HepG2 (cell line): Measurements from ENCODE around the gene KRTCAP2. TPM values are rescaled to one million over a fixed set of nuclear protein-coding genes. Genes with fewer than 3 reads are reported as not detected.

Source experiments
- ATAC-seq: fragments of 200-7000 bp; cut with Tn5 transposase; 3 replicates; pipeline ENCODE4 v1.9.1; 2020; ENCODE audit warnings: mild to moderate bottlenecking, moderate library complexity
- BruUV-seq: library from RNA; stranded (reverse); fragments of 400-500 nt; replicated peaks from 2 replicates; lab custom pipeline; 2021; lab: Mats Ljungman, UMichigan
- CTCF ChIA-PET: fragments of 300-600 bp; formaldehyde crosslinking; extraction: SDS; loops from one replicate; lab custom pipeline; 2021; ENCODE audit warnings: low total read pairs, inconsistent platforms, low intra/inter-chr PET ratio; lab: Yijun Ruan, JAX
- POLR2A ChIA-PET: fragments of 350-600 bp; sonication (Branson Sonifier 250); formaldehyde crosslinking; loops from one replicate; lab custom pipeline; 2020; ENCODE audit warnings: antibody characterized with exemption, inconsistent platforms; lab: Yijun Ruan, JAX
- DNase-seq: peaks from one replicate; pipeline ENCODE4 v3.0.0-alpha.2; 2015; ENCODE audit warnings: low spot score
- FAIRE-seq: peaks from 3 replicates; lab custom pipeline; 2011; peaks lifted over from hg19 to GRCh38; lab: Jason Lieb, UNC
- H2AFZ ChIP-seq: one replicate; pipeline ENCODE4 v1.6.1; 2011; ENCODE audit warnings: low read length, inconsistent platforms
- H3K27ac ChIP-seq: fragments of 300-600 bp; 3 replicates; pipeline ENCODE4 v1.8.0; 2011; ENCODE audit warnings: mixed run types, mild to moderate bottlenecking, mixed read lengths, low read length, inconsistent platforms; ENCODE audit not compliant: insufficient read depth; ENCODE audit errors: extremely low read length
- H3K27me3 ChIP-seq, 2 experiments: fragments of 200-600 bp in 1 of 2; 2 replicates in 1 of 2; 3 replicates in 1 of 2; pipeline versions ENCODE4 v1.6.0 to v1.8.0; 2011; ENCODE audit warnings: low read length in 2 of 2, mild to moderate bottlenecking in 2 of 2, moderate library complexity in 2 of 2, inconsistent platforms in 1 of 2; ENCODE audit not compliant: insufficient read depth in 2 of 2, control insufficient read depth in 1 of 2
- H3K36me3 ChIP-seq, 2 experiments: fragments of 200-600 bp in 1 of 2; replicated peaks in 1 of 2; 2 replicates in 1 of 2; 3 replicates in 1 of 2; pipeline versions ENCODE4 v1.5.1 to v1.8.0; 2011; ENCODE audit warnings: low read length in 2 of 2, inconsistent platforms in 1 of 2; ENCODE audit not compliant: insufficient read depth in 2 of 2, control insufficient read depth in 1 of 2
- H3K4me1 ChIP-seq: 2 replicates; pipeline ENCODE4 v1.5.1; 2012; ENCODE audit warnings: low read length, inconsistent platforms; ENCODE audit not compliant: insufficient read depth
- H3K4me2 ChIP-seq: 2 replicates; pipeline ENCODE4 v1.6.0; 2011; ENCODE audit warnings: low read depth, low read length, inconsistent platforms
- H3K4me3 ChIP-seq, 3 experiments: fragments of 200-600 bp in 1 of 3; sonication (generic), shearing (Covaris generic) in 1 of 3; replicated peaks in 1 of 3; 2 replicates each; pipeline ENCODE4 v1.5.1; 2011 to 2016; ENCODE audit warnings: low read length in 3 of 3, inconsistent platforms in 2 of 3, low read depth in 2 of 3, mild to moderate bottlenecking in 2 of 3, control low read depth in 1 of 3, mixed read lengths in 1 of 3; ENCODE audit not compliant: insufficient read depth in 1 of 3
- H3K79me2 ChIP-seq: one replicate; pipeline ENCODE4 v1.6.1; 2011; ENCODE audit warnings: low read length, inconsistent platforms; ENCODE audit not compliant: insufficient read depth
- H3K9ac ChIP-seq: 2 replicates; pipeline ENCODE4 v1.6.0; 2011; ENCODE audit warnings: mild to moderate bottlenecking, low read depth, low read length, inconsistent platforms; ENCODE audit not compliant: insufficient read depth
- H3K9me3 ChIP-seq: 2 replicates; pipeline ENCODE4 v1.5.1; 2012; ENCODE audit warnings: mild to moderate bottlenecking, low read length
- H4K20me1 ChIP-seq: 2 replicates; pipeline ENCODE4 v1.6.0; 2011; ENCODE audit warnings: inconsistent platforms, mild to moderate bottlenecking, low read length, moderate library complexity; ENCODE audit not compliant: insufficient read depth
- ATAD3A ChIP-seq: sonication (generic); formaldehyde crosslinking; IDR thresholded peaks from 2 replicates; pipeline ENCODE4 v1.4.0; 2020; ENCODE audit warnings: missing genetic modification reagents
- DPF2 ChIP-seq: sonication (generic); formaldehyde crosslinking; IDR thresholded peaks from 2 replicates; pipeline ENCODE4 v1.4.0; 2020; ENCODE audit warnings: mild to moderate bottlenecking, low read depth, missing genetic modification reagents, borderline replicate concordance
- FOXK1 ChIP-seq: sonication (generic); formaldehyde crosslinking; IDR thresholded peaks from 2 replicates; pipeline ENCODE4 v1.4.0; 2020; ENCODE audit warnings: low read depth, missing genetic modification reagents, borderline replicate concordance
- TEF ChIP-seq: sonication (generic); formaldehyde crosslinking; IDR thresholded peaks from 2 replicates; pipeline ENCODE4 v1.5.0; 2020; ENCODE audit warnings: missing genetic modification reagents
- ZNF557 ChIP-seq: sonication (generic); formaldehyde crosslinking; IDR thresholded peaks from 2 replicates; pipeline ENCODE4 v1.4.0; 2020; ENCODE audit warnings: missing genetic modification reagents
- WGBS: methylation state at CpG from one replicate; pipeline ENCODE4 v1.1.6; 2017; ENCODE audit warnings: low lambda C conversion rate; 5-methylcytosine and 5-hydroxymethylcytosine counted together
- in situ Hi-C: cut with HindIII; loops from 2 replicates; pipeline ENCODE4 v1.10.0; 2017; ENCODE audit warnings: low pct_unique_long_range_greater_than_20kb; ENCODE audit not compliant: extremely low pct_ligation_motif_present
- intact Hi-C: fragments of 100-400 bp; cut with micrococcal nuclease; formaldehyde crosslinking; loops from one replicate; pipeline ENCODE4 v1.10.0; 2022; ENCODE audit not compliant: unreplicated experiment
- polyA plus RNA-seq, 8 experiments: library from polyadenylated mRNA; depleted of rRNA in 3 of 8; stranded (reverse) in 7 of 8; unstranded in 1 of 8; fragments of >200 nt; fragmentation: Illumina TruSeq in 4 of 8; extraction: Trizol in 4 of 8; gene quantifications; 2 replicates each; pipeline versions ENCODE4 v1.2.1 to v1.2.3, GENCODE V29; 2011 to 2016; ENCODE audit warnings: low read depth in 4 of 8, missing spikeins in 1 of 8, mixed read lengths in 1 of 8; ENCODE audit not compliant: insufficient read depth in 1 of 8
- total RNA-seq, 5 experiments: library from RNA; depleted of rRNA; stranded (reverse); fragments of >200 nt; fragmentation: Illumina TruSeq; extraction: Trizol; gene quantifications; 2 replicates each; pipeline ENCODE4 v1.2.3, GENCODE V29; 2016; ENCODE audit warnings: low read depth in 1 of 5
- TF ChIP-seq, protein P1 (sequence below): sonication (generic); formaldehyde crosslinking; IDR thresholded peaks from 2 replicates; pipeline ENCODE4 v1.5.1; 2020; ENCODE audit warnings: missing genetic modification reagents, mild to moderate bottlenecking, borderline replicate concordance

Gene KRTCAP2
- total and polyA plus RNA-seq, 2 of the 13 experiments (the other 11 are each of a cell fraction or from before 2014, with no cell fraction given): 77.3 to 79.4 TPM

- TF ChIP-seq ATAD3A (CRISPR knock-in tag): no peak
- TF ChIP-seq TEF: no peak
- no peak for TF ChIP-seq FOXK1 (CRISPR knock-in tag)
- TF ChIP-seq ZNF557 (CRISPR knock-in tag): no peak
- TF ChIP-seq, all 625 proteins: peak for 0
These were observed 2.3 kb upstream of the KRTCAP2 start (continued) for GRCh38 chr1:155175281-155175926.

- in situ Hi-C loops (no loop called here), intact Hi-C loops (no loop called here)
- 63% methylated on average over 29 of the region's 35 CpGs for WGBS
- ChIA-PET POLR2A (no interaction called here), CTCF (no interaction called here)
- peaks cover 10% of the 10 kb centered on the region for H3K79me2 ChIP-seq
- H3K4me1 ChIP-seq: peaks cover 55% of the 10 kb centered on the region
- no peak for DNase-seq
- no peak overlapping the region for H3K27ac ChIP-seq
- TF ChIP-seq DPF2: no peak
- TF ChIP-seq, protein P1, sequence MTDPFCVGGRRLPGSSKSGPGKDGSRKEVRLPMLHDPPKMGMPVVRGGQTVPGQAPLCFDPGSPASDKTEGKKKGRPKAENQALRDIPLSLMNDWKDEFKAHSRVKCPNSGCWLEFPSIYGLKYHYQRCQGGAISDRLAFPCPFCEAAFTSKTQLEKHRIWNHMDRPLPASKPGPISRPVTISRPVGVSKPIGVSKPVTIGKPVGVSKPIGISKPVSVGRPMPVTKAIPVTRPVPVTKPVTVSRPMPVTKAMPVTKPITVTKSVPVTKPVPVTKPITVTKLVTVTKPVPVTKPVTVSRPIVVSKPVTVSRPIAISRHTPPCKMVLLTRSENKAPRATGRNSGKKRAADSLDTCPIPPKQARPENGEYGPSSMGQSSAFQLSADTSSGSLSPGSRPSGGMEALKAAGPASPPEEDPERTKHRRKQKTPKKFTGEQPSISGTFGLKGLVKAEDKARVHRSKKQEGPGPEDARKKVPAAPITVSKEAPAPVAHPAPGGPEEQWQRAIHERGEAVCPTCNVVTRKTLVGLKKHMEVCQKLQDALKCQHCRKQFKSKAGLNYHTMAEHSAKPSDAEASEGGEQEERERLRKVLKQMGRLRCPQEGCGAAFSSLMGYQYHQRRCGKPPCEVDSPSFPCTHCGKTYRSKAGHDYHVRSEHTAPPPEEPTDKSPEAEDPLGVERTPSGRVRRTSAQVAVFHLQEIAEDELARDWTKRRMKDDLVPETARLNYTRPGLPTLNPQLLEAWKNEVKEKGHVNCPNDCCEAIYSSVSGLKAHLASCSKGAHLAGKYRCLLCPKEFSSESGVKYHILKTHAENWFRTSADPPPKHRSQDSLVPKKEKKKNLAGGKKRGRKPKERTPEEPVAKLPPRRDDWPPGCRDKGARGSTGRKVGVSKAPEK (CRISPR knock-in tag): no peak
- no peak overlapping the region for H3K4me2 ChIP-seq
- H3K4me3 ChIP-seq: no peak overlapping the region
- H3K9me3 ChIP-seq: no peaks in the 10 kb centered on the region
- no peak for ATAC-seq
- H2AFZ ChIP-seq: no peak overlapping the region
- no peak for FAIRE-seq
- BruUV-seq: no TSS peak
- peaks cover 0 to 7% of the 10 kb centered on the region in 2 experiments; a peak in 2 of 5 replicates for H3K36me3 ChIP-seq
- 0 out of 5 replicates have a peak, but pooled peaks cover 0 to 1% of the 10 kb centered on the region in 2 experiments for H3K27me3 ChIP-seq
- no peak overlapping the region for H3K9ac ChIP-seq
- H4K20me1 ChIP-seq: no peaks in the 10 kb centered on the region
These were observed 1.5 kb upstream of the KRTCAP2 start for GRCh38 chr1:155174324-155175280.
